ENCODE data around the gene GUCY1A2.
"Not testable (repeated sequence)": the region's sequence is repeated elsewhere in the genome, so short reads cannot be mapped to it uniquely, and the experiment has no call there.

Gene GUCY1A2

GRCh38 chr11:107018219-107018901 lies at the start of gene GUCY1A2:
Gene GUCY1A2 (minus strand): TSS chr11:107018476. CDS start chr11:107018055, 421 bp downstream.
- Histone ChIP-seq H3K27me3 (peaks cover 75% of the 10 kb centered on the region), H3K9me3 (no peaks in the 10 kb centered on the region), H3K36me3 (no peaks in the 10 kb centered on the region), H3K4me1 (ENCODE audit: control insufficient read depth in 1 of 2, insufficient read depth in 1 of 2, low read depth in 1 of 2, low read length in 1 of 2) (no peaks in the 10 kb centered on the region), H3K4me3 (ENCODE audit: low read depth in 1 of 2, low read length in 1 of 2) (no peak within 1 kb of the TSS), H3K27ac (no peak within 1 kb of the TSS)
- no peak for TF ChIP-seq CTCF (IDR thresholded peaks at IDR 0.05)

- Histone ChIP-seq H3K9me3 (no peaks in the 10 kb centered on the region), H3K27me3 (no peaks in the 10 kb centered on the region), H3K4me1 (ENCODE audit: control insufficient read depth in 1 of 2, insufficient read depth in 1 of 2, low read depth in 1 of 2, low read length in 1 of 2) (no peaks in the 10 kb centered on the region), H3K36me3 (no peaks in the 10 kb centered on the region), H3K27ac (no peak overlapping the region), H3K4me3 (ENCODE audit: low read depth in 1 of 2, low read length in 1 of 2) (no peak overlapping the region)
- no peak for TF ChIP-seq CTCF (IDR thresholded peaks at IDR 0.05)
These were observed 36.1 kb upstream of the GUCY1A2 start for GRCh38 chr11:107054391-107054790.

GRCh38 chr11:107051332-107051731 lies 33.1 kb upstream of the GUCY1A2 start:
- not testable (repeated sequence) for H3K36me3 ChIP-seq; H3K4me3 ChIP-seq (ENCODE audit: low read depth in 1 of 2, low read length in 1 of 2); H3K9me3 ChIP-seq; H3K4me1 ChIP-seq (ENCODE audit: control insufficient read depth in 1 of 2, insufficient read depth in 1 of 2, low read depth in 1 of 2, low read length in 1 of 2); H3K27ac ChIP-seq; H3K27me3 ChIP-seq

- H3K36me3 ChIP-seq; H3K4me3 ChIP-seq (ENCODE audit: low read depth in 1 of 2, low read length in 1 of 2); H3K9me3 ChIP-seq; H3K27ac ChIP-seq; H3K4me1 ChIP-seq (ENCODE audit: control insufficient read depth in 1 of 2, insufficient read depth in 1 of 2, low read depth in 1 of 2, low read length in 1 of 2); H3K27me3 ChIP-seq: not testable (repeated sequence)
These were observed 32.6 kb upstream of the GUCY1A2 start for GRCh38 chr11:107050899-107051298.

GRCh38 chr11:107050121-107050520 lies 31.8 kb upstream of the GUCY1A2 start:
- no peaks in the 10 kb centered on the region for H3K4me1 ChIP-seq (ENCODE audit: control insufficient read depth in 1 of 2, insufficient read depth in 1 of 2, low read depth in 1 of 2, low read length in 1 of 2)
- no peak overlapping the region for H3K27ac ChIP-seq
- no peaks in the 10 kb centered on the region for H3K36me3 ChIP-seq
- no peaks in the 10 kb centered on the region for H3K9me3 ChIP-seq
- H3K4me3 ChIP-seq (ENCODE audit: low read depth in 1 of 2, low read length in 1 of 2) = no peak overlapping the region
- no peaks in the 10 kb centered on the region for H3K27me3 ChIP-seq
- TF ChIP-seq CTCF (IDR thresholded peaks at IDR 0.05) = no peak

- Histone ChIP-seq H3K4me1 (ENCODE audit: control insufficient read depth in 1 of 2, insufficient read depth in 1 of 2, low read depth in 1 of 2, low read length in 1 of 2) (no peaks in the 10 kb centered on the region), H3K27ac (no peak overlapping the region), H3K9me3 (no peaks in the 10 kb centered on the region), H3K36me3 (no peaks in the 10 kb centered on the region), H3K4me3 (ENCODE audit: low read depth in 1 of 2, low read length in 1 of 2) (no peak overlapping the region), H3K27me3 (no peaks in the 10 kb centered on the region)
- no peak for TF ChIP-seq CTCF (IDR thresholded peaks at IDR 0.05)
These were observed 26.2 kb upstream of the GUCY1A2 start for GRCh38 chr11:107044503-107044902.
